HG03439 (cell line): ENCODE measurements around the gene ACO1.

Experiments used
- ATAC-seq: cut with Tn5 transposase; IDR thresholded peaks from one replicate; pipeline ENCODE4 v1.9.1; 2021; ENCODE audit warnings: mild to moderate bottlenecking, moderate library complexity; ENCODE audit not compliant: unreplicated experiment

ACO1 gene

GRCh38 chr9:32486839-32487562, 102.6 kb downstream of the ACO1 start:
- ATAC-seq: no peak

DNA sequence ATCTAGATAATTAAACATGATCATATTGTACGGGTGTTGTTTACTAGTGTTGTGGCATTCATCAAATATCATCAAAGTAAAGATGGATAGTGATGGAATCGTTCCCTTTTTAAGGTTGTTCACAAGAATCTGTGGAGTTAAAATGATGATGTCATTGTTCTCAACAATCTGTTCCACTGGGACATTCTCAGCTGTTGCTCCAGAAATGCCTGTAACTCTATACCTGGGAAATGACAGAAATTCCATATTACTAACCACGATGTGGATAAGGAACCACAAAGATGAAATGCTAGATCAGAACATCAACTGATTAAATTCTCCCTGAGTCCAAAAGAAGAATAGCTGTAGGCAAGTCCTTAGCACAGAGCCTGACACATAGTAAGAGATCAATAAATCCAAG, 103.5 kb downstream of the ACO1 start:
- ATAC-seq: no peak

GRCh38 chr9:32490601-32491000, 106.2 kb downstream of the ACO1 start:
- no peak for ATAC-seq

- ATAC-seq: no peak
These were observed 113.5 kb downstream of the ACO1 start for GRCh38 chr9:32497921-32498320.

GRCh38 chr9:32500768-32501167, 116.3 kb downstream of the ACO1 start:
- ATAC-seq: no peak

GRCh38 chr9:32501868-32502267, 117.4 kb downstream of the ACO1 start:
- no peak for ATAC-seq

- no peak for ATAC-seq
These were observed 118.0 kb downstream of the ACO1 start for GRCh38 chr9:32502464-32502863.

- ATAC-seq: no peak
These were observed 118.6 kb downstream of the ACO1 start for GRCh38 chr9:32503008-32503407.
